Gastroesophageal sphincter (tissue), 3 donors: ENCODE results near the gene KCNJ1.

Experiments
- CTCF ChIP-seq, 4 experiments: fragments of 200-600 bp in 2 of 4; fragments of 450-650 bp in 2 of 4; sonication (generic) in 1 of 4; IDR thresholded peaks; one replicate each; pipeline ENCODE4 v1.5.1; 2017 to 2019; ENCODE audit warnings: antibody characterized with exemption in 4 of 4, mild to moderate bottlenecking in 2 of 4, moderate library complexity in 2 of 4
- POLR2A ChIP-seq, 2 donors: fragments of 450-650 bp; IDR thresholded peaks; one replicate each; pipeline ENCODE4 v1.6.1; 2017; ENCODE audit warnings: antibody characterized with exemption in 2 of 2, mild to moderate bottlenecking in 2 of 2, moderate library complexity in 1 of 2
- POLR2AphosphoS5 ChIP-seq: sonication (generic); formaldehyde crosslinking; IDR thresholded peaks from one replicate; pipeline ENCODE4 v1.6.1; 2017; ENCODE audit warnings: antibody characterized with exemption

- no peak for TF ChIP-seq CTCF (IDR thresholded peaks at IDR 0.05)
- TF ChIP-seq POLR2A (IDR thresholded peaks at IDR 0.05), result no peak
- TF ChIP-seq POLR2AphosphoS5, result no peak
Observed at GRCh38 chr11:128871168-128871610, 4.1 kb upstream of the KCNJ1 start.
